ENCODE data around the gene C2orf69. TPM values are rescaled to one million over a fixed set of nuclear protein-coding genes. Genes with fewer than 3 reads are reported as not detected.

The C2orf69 gene, protein sequence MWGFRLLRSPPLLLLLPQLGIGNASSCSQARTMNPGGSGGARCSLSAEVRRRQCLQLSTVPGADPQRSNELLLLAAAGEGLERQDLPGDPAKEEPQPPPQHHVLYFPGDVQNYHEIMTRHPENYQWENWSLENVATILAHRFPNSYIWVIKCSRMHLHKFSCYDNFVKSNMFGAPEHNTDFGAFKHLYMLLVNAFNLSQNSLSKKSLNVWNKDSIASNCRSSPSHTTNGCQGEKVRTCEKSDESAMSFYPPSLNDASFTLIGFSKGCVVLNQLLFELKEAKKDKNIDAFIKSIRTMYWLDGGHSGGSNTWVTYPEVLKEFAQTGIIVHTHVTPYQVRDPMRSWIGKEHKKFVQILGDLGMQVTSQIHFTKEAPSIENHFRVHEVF
- 5.0 and 8.7 TPM in 2 replicates for total RNA-seq

DNA sequence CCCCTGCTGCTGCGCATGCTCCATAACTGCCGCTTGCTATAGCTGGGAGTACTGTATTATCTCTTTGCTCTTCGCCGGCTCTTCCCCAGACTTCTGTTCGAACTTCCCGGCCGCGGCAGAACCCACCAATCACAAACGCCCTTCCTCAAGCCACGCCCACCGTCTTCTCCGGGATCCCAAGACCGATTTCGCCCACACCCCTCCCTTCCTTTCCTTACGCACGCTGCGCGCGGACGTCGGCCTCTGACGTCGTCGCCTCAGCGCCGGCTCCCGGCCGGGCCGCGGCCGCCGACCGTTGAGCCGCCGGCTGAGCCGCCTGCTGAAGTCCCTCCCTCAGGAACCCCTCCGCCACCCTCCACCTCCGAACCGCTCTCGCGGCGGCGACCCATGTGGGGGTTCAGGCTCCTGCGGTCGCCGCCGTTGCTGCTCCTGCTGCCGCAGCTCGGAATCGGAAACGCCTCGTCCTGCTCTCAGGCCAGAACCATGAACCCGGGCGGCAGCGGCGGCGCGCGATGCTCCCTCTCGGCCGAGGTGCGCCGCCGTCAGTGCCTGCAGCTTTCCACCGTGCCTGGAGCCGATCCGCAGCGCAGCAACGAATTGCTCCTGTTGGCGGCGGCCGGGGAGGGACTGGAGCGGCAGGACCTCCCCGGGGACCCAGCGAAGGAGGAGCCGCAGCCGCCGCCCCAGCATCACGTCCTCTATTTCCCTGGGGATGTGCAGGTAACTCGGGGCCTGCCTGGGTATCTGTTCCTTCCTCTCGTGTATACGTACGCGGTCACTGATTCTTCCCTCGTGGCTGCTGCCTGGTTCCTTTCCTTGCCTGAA lies at the start of gene C2orf69:
C2orf69 (plus strand) TSS at position 242 of the 825 bp plus-strand sequence; CDS start at position 388, 146 bp downstream.

DNA sequence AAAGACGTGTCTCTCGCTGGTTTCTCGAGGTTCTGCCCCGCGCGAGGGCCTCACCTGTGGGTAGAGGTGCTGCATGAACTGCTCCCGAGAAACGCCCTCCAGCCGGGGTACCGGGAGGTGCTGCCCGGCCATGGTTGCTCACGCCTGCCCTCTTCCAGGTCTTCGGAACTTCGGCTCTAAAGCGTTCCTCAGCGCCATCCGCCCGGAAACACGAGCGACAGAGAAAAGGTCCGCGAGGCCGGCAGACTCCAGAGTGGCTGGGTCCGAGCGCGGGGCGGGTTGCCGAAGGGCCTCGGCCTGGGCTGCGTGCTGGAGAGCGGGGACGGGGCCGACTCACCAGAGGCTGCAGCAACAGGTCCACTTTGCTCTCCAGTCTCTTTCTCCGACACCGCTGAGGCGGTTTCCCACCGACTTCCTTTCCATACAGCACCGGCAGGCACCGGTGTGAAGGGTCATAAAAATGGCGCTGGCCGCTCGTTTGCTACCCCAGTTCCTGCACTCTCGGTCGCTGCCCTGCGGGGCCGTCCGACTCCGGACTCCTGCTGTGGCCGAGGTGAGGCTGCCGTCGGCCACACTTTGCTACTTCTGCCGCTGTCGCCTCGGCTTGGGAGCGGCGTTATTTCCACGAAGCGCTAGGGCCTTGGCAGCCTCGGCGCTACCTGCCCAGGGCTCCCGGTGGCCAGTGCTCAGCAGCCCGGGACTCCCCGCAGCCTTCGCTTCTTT lies 44.4 kb downstream of the C2orf69 start, which contains the start of the genes MAIP1 and TYW5:
MAIP1 (plus strand) TSS at position 244 of the 723 bp plus-strand sequence; CDS start at position 461, 217 bp downstream.
TYW5 (minus strand) TSS at position 153 of the 723 bp plus-strand sequence; CDS start at position 132, 21 bp downstream.

Other genes with a start within 250 kb of the C2orf69 start
- 1.1 and 1.2 TPM in 2 replicates for gene FTCDNL1, start 60.1 kb upstream of the C2orf69 start, total RNA-seq
- gene TYW5, start 44.2 kb downstream of the C2orf69 start, total RNA-seq = 4.8 and 6.3 TPM in 2 replicates
- 14.0 and 21.3 TPM in 2 replicates for gene MAIP1, start 44.3 kb downstream of the C2orf69 start, total RNA-seq